Activated CD4-positive, alpha-beta T cell treated with anti-CD3 and anti-CD28 coated beads, Interleukin-2, amount 50 U/mL, for 1 hour (primary cell): ENCODE results near the gene C20orf96.
"Not testable (repeated sequence)": the region's sequence is repeated elsewhere in the genome, so short reads cannot be mapped to it uniquely, and the experiment has no call there.

Source experiments
- DNase-seq: peaks from one replicate; pipeline ENCODE4 v3.0.0-alpha.2; 2020

C20orf96 gene

GRCh38 chr20:290084-290831, at the start of gene C20orf96:
Gene C20orf96 (minus strand): TSS chr20:290750. CDS start chr20:290610, 140 bp downstream.
- peak; percentile 80 for DNase-seq

GRCh38 chr20:336040-336439, 45.5 kb upstream of the C20orf96 start:
- DNase-seq: not testable (repeated sequence)

- DNase-seq: no peak
Observed at GRCh38 chr20:334578-334977, 44.0 kb upstream of the C20orf96 start.

DNA sequence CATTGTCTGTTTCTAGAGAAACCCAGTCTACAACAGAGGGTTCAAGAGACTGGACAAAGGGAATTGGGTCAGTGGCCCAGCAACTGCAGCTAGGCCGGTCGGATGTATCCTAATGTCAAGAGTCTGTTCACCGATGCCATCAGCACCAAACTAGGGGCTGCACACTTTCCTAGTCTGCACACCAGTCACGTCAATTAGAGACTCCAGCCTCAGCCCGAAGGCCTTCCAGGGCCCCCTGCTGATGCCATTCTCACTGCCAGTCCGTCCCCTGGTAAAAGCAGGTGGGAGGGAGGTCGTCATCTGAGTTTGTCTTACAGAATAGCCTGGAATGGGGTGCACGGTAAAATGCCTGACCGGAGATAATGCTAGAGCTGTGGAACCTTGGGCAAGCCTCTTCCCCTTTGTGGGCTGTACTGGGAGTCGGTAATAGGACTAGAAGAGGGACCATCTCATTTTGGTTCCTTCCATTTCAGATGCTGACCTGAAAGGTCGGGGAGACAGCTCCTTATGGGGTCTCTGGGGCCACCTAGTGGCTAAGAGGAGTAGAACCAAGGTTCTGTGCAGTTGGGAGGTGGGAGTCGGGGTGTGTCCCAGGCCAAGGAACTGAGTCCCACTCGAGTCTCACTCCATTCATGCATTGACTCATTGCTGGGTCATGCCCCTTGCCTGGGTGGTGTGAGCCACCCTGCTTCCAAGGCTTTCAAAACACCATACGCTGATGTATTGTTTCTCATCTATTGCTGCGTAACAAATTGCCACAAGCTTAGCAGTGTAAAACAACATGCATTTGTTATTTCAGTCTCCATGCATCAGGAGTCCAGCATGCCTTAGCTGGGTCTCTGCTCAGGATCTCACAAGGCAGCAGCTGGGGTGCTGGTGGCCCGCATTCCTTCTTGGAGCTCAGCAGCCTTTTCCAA, 39.9 kb upstream of the C20orf96 start:
- peak; percentile 54 for DNase-seq

DNA sequence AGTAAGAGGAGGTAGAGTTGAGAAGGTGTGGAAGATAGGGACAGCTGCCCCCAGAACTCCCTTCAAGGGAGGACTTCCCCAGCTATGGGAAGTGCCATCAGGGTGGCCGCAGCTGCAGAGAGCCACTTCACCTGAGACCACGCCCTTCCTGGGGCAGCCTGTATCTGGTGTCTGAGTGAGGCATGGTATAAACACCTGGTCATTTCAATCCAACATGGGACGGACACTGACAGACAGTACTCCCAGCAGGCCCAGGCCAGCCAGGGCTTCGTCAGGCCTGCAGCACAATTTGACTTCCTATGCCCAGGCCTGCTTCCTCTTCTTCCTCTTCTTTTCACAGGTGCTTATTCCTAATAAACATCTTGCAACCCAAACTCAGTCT, 39.3 kb upstream of the C20orf96 start:
- no peak for DNase-seq

GRCh38 chr20:328975-329695, 38.6 kb upstream of the C20orf96 start:
- DNase-seq: no peak

GRCh38 chr20:328027-328974, 37.8 kb upstream of the C20orf96 start:
- no peak for DNase-seq

DNA sequence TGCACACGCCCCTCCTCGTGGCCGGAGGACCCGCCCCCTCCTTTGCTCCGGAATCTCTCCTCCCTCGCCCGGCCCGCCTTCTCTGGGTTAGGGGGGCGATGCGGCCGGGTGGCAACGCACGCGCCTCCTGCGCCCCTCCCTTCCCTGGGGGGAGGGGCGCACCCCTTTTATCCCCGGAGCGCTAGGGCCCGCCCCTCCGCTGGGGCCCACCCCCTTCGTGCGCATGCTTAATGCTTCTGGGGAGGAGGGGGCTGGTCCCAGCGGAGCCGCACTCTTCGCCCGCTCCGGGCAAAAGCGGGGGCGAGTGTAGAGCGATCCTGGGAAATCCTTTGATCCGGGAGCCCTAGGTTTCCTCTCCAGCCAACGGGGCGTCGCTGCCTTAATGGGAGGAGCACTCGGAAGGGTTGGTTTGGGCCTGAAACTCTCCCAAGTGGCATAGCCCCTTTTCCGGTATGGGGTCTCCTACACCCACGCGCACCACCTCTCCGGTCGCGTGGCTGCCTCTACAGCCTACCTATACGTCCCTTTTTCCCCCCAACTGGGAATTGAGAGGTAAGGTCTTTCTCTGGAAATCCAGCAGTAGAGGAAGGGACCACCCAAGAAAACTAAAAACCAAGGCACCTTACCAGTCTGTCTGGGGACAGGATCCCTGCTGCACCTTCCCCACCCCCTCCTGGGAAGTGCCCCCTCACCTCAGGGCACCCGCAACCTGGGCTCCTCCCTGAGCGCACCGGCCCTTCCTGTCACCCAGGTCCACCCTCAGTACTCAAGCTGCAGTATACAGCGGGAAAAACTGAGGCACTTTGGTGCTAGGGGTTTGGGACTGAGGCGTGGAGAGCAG, 36.9 kb upstream of the C20orf96 start:
- DNase-seq: peak; percentile 72

DNA sequence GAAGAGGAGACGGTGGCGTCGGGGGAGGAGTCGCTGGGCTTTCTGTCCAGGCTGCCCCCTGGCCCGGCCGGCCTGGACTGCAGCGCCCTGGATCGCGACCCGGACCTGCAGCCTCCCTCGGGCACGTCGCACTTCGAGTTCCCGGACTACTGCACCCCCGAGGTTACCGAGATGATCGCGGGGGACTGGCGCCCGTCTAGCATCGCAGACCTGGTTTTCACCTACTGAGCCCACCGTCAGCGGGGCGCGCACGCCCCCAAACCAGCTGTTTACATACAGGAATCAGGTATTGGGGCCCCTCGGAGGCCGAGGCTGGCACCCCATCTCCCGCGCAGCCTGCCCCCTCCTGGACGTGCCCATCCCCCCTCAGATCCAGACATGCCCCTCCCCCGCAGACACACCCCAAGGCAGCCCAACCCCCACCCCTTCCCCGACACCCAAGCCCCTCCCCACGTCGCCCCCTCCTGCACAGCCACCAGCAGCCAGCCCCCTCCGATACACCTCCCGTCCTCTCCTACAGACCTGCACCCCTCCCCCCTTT, 36.2 kb upstream of the C20orf96 start:
- no peak for DNase-seq

- peak; percentile 44 for DNase-seq
Observed at GRCh38 chr20:325889-326644, 35.5 kb upstream of the C20orf96 start.

GRCh38 chr20:325045-325888, 34.7 kb upstream of the C20orf96 start, which contains the start of gene SOX12:
Gene SOX12 (plus strand): TSS chr20:325552. CDS start chr20:325925, 373 bp downstream.
- DNase-seq: peak; percentile 98

DNA sequence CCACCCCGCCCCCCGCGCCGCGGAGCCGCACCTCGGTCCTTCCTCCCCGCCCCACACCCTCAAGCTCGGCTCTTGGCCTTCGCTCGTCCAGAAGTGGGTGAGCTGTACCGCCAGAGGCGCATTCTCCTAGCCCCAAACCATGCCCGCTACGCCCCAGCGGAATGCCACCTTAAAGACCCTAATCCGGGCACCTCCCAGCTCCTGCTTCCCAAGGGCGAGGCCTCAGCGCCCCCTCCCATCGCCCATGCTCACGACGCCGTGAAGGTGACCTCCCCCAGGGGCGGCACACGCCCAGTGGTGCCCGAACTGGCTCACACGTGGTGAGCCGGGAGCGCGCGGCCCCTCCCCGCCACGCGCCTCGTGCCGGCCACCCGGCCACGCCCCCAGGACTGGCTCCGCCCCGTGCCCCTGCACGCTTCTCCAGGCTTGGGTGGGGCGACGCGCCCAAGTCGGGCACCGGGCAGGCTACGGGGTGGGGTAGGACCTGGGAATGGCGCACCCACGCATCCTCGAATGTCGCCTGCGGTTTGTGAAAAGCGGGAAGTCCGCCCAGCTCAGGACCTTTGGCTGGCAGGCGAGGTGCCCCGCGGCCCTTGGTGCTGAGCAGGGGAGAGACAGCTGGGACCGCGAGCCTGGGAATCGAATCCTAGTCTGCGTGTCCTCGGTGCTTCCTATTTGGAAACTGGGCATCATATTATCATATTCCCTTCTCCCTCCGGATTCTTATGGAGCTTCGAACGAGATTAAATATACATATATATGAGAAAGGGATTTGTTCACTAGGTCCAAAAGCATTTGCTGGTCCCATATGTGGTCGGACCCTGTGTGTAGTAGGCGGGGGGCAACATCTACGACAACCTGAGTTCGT, 33.9 kb upstream of the C20orf96 start:
- peak; percentile 86 for DNase-seq

GRCh38 chr20:316316-317068, 25.9 kb upstream of the C20orf96 start:
- DNase-seq: no peak

- no peak for DNase-seq
Observed at GRCh38 chr20:313948-314347, 23.4 kb upstream of the C20orf96 start.

GRCh38 chr20:313402-313801, 22.9 kb upstream of the C20orf96 start:
- no peak for DNase-seq

GRCh38 chr20:312866-313265, 22.3 kb upstream of the C20orf96 start:
- DNase-seq: no peak

GRCh38 chr20:312067-312466, 21.5 kb upstream of the C20orf96 start:
- DNase-seq: no peak
